ENCODE results near the gene CALN1.
"Not testable (repeated sequence)": the region's sequence is repeated elsewhere in the genome, so short reads cannot be mapped to it uniquely, and the experiment has no call there.

The CALN1 gene

GRCh38 chr7:72408966-72409637 is 3.0 kb downstream of the CALN1 start:
- DNase-seq: no peak

- DNase-seq: no peak
Measured at GRCh38 chr7:72406820-72407403, 5.2 kb downstream of the CALN1 start.

GRCh38 chr7:72405871-72406270 is 6.3 kb downstream of the CALN1 start:
- no peak for DNase-seq

GRCh38 chr7:72405418-72405817 is 6.7 kb downstream of the CALN1 start:
- DNase-seq: no peak

- DNase-seq: no peak
Measured at GRCh38 chr7:72404743-72405142, 7.4 kb downstream of the CALN1 start.

GRCh38 chr7:72403458-72404076 is 8.6 kb downstream of the CALN1 start:
- DNase-seq: no peak

GRCh38 chr7:72394016-72394415 is 18.1 kb downstream of the CALN1 start:
- no peak for DNase-seq

- no peak for DNase-seq
Measured at GRCh38 chr7:72391821-72392377, 20.2 kb downstream of the CALN1 start.

- no peak for DNase-seq
Measured at GRCh38 chr7:72386118-72386517, 26.0 kb downstream of the CALN1 start.

- DNase-seq: no peak
Measured at GRCh38 chr7:72362246-72362645, 49.9 kb downstream of the CALN1 start.

- DNase-seq: no peak
Measured at GRCh38 chr7:72345208-72345727, 66.9 kb downstream of the CALN1 start.

GRCh38 chr7:72343991-72344390 is 68.1 kb downstream of the CALN1 start:
- DNase-seq: no peak

GRCh38 chr7:72343354-72343753 is 68.8 kb downstream of the CALN1 start:
- not testable (repeated sequence) for DNase-seq

GRCh38 chr7:72337390-72338167 is 74.6 kb downstream of the CALN1 start:
- no peak for DNase-seq

GRCh38 chr7:72336632-72337389 is 75.3 kb downstream of the CALN1 start:
- no peak for DNase-seq

GRCh38 chr7:72336382-72336631 is 75.8 kb downstream of the CALN1 start:
- DNase-seq: no peak

GRCh38 chr7:72335561-72336381 is 76.4 kb downstream of the CALN1 start:
- DNase-seq: no peak

GRCh38 chr7:72334698-72335097 is 77.4 kb downstream of the CALN1 start:
- no peak for DNase-seq

GRCh38 chr7:72334066-72334465 is 78.1 kb downstream of the CALN1 start:
- no peak for DNase-seq

GRCh38 chr7:72326811-72327210 is 85.3 kb downstream of the CALN1 start:
- no peak for DNase-seq

- no peak for DNase-seq
Measured at GRCh38 chr7:72326365-72326764, 85.8 kb downstream of the CALN1 start.

- DNase-seq: no peak
Measured at GRCh38 chr7:72325561-72325960, 86.6 kb downstream of the CALN1 start.

All from T1000 (cell line).